NCI-H1417 treated with DMSO at 0.1 percent for 48 hours (cell line): ENCODE data around the gene COLEC11.
A peak's percentile ranks its signal among the peaks of the same experiment; 100 is the strongest.

Source experiments
- DNase-seq: peaks from one replicate; lab custom pipeline; 2025; lab: John Stamatoyannopoulos, UW

COLEC11 gene

GRCh38 chr2:3639015-3639630 is 44.2 kb downstream of the COLEC11 start:
- DNase-seq: no peak

- no peak for DNase-seq
Measured at GRCh38 chr2:3639653-3640052, 44.7 kb downstream of the COLEC11 start.

- no peak for DNase-seq
Measured at GRCh38 chr2:3641181-3641580, 46.3 kb downstream of the COLEC11 start.

DNA sequence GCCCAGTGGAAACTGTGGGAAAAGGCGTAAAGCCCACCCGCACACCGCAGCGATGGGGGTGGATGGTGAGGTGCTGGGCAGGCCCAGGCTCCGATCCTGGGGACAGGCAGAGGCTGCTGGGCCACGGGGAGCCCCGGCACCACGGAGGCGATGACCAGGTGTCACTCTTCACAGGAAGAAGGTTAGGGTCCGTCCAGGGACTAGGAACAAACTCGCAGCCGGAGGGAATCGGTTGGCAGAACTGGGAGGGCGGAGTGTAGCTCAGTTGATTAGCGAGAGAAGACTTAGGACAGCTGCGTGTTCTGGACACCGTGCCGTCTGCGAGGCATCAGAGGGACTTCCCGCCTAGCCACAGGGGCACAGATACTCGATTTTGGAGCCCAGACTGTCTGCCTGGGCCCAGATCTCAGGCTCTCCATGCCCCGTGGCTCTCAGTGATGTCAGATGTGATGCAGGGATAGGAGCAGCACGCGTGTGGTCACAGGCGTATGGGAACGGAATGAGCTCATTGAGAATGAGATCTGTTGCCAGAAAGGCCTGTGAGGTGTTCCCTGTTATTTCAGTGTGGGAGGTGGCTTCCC is 47.0 kb downstream of the COLEC11 start:
- no peak for DNase-seq

DNA sequence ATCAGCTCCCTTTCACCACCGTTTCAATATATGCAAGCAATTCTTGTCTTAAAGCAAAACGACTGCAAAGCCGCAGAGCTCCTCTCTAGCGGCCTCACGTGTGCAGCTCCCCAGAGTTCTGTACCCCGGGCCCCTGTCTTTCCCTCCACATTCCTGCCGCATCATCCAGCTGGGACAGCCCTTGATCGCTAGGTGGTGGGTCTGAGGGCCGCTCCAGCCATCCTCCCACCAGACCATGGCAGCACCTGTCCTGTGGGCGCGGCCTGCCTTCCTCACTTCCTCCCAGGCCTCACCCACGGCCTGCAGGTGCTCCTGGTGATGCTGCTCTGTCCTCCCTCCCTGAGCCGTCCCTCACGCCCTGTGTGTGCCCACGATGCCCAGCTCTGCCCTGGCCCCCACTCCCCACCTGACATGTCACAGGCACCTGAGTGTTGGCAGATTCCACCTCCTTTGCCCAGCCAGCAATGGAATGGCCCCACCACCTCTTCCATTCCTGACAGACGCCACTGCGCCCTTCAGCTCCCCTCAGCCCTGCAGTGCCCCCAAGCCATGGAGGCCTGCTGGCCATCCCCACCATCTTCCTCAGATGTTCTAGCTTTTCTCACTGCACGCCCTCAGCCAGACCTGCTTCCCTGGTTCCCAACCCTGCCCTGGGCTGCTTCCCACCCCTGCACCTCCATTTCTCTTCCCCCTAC is 47.8 kb downstream of the COLEC11 start:
- no peak for DNase-seq

- DNase-seq: no peak
Measured at GRCh38 chr2:3643371-3644245, 48.7 kb downstream of the COLEC11 start.

DNA sequence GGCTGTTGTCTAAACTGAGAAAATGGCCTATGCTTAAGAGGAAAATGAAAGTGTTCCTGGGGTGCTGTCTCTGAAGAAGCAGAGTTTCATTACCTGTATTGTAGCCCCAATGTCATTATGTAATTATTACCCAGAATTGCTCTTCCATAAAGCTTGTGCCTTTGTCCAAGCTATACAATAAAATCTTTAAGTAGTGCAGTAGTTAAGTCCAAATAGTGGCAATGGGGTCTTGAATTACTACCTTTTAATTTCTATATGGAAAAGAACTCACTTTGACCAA is 49.3 kb downstream of the COLEC11 start:
- DNase-seq: no peak

DNA sequence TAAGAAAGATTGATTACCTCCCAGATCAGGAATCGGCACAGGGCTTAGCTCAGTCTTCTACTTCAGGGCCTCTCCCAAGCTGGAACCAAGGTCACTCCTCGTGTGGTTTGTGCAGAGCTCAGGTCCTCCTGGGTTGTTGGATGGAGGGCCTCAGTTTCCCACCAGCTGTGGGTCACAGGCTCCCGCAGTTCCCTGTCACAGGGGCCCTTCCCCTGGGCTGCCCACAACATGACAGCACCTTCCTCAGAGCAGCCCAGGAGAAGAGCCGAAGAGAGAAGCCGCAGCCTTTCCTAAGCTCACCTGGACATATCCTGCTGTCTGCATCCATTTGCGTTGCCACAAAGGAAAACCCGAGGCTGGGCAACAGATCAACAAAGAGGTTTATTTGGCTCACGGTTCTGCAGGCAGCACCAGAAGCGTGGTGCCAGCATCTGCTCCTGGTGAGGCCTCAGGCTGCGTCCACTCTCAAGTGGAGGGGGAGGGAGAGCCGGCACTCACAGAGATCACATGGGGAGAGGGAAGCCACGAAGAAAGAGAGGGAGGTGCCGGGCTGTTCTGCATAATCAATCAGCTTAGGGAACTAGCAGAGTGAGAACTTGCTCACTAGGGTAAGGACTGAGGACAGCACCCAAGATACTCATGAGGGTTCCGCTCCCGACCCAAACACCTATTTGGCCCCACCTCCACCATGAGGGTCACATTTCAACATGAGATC is 50.1 kb downstream of the COLEC11 start:
- no peak for DNase-seq

DNA sequence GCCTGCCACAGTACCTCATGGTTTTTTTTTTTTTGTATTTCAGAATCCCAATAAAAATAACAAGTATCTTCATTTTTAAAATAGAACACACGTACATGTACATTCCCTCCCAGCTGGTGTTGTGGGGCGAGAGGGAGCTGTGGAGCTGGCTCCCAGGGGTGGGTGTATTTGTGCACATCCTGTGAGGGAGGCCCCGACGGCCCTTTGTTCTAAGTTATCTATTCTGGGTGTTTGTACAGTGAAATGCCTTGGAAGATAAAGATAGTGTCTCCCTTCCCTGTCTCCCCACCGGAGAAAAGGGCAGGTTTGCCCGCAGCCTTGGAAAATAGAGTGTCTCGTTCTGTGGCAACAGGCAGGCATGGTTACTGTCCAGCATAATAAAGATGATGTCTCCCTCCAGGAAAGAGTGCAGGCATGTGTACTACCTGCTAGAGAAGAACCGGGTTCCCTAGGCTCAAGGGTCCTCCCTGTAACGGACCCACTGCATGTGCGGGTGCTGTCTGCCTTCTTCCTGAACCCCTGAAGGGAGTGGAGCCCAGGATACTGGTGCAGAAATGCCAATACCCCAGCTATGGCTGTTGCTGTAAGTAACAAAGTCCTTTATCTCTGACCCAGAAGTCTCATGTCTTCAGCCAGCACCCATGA is 51.0 kb downstream of the COLEC11 start:
- DNase-seq: no peak

- no peak for DNase-seq
Measured at GRCh38 chr2:3646446-3646845, 51.5 kb downstream of the COLEC11 start.

DNA sequence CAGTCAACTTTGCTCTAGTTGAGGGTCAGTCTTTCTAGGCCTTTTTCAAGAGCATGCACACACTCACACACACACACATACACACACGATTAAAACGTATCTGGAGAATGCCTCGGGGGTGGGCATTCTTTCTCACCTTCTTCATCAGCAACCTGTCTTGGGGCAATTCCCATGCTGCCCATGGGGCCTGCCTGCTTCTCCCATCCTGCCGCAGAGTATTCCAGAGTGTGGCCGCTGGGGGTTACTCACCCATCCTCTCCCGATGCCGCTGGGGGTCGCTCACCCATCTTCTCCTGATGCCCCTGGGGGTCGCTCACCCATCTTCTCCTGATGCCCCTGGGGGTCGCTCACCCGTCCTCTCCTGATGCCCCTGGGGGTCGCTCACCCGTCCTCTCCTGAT is 52.3 kb downstream of the COLEC11 start:
- DNase-seq: no peak

DNA sequence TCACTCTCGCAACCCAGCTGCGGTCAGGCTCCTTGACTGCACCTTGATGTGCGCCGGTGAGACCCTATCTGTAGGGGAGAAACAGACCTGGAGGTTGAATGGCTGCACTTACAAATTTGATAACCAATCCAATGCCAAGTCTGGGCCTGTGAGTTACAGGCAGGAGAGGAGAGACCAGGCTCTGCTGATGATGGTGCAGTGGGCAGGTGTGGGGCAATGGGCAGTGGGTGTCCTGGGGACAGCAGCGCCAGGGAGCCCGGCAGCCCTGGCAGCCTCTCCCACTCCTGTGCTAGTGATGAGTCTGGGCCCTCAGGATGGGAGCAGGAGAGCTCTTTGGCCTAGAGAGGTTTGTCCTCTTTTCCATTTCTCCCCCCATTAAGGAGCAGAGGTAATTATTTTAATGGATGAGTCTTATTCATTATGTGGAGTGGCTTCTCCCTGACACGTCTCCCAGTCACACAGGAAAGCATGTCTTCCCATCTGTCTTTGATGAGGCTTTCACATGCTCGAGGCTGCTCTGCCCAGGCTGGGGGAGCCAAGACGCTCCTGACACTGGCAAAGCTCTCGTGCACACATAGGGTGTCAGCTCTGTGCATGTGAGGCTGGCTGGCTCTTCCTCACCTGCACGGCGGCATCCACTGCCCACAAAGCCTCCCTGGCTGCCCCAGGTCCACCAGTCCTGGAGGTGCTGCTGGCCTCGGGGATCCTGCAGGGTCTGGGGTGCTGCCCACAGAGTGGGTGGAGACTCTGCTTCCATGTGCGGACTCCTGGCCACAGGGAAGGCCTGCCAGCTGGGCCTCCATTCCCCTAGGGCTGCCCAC is 53.1 kb downstream of the COLEC11 start:
- no peak for DNase-seq

GRCh38 chr2:3648652-3649177 is 53.8 kb downstream of the COLEC11 start:
- no peak for DNase-seq

DNA sequence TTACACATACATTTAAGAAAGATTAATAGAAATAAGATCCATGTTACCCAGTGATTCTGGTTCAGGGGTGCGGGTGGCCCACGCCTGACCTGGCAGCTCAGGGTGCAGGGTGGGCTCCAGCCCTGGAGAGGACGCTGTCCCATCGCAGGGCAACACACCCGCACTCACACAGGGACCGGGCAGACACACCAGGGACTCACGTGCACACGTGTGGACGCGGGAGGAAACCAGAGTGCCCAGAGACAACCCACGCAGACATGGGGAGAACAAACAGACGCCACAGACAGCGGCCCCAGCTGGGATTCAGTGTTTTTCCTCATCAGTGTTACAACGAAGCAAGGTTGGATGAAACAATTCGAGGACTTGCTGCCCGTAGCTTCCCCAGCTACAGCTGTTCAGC is 54.7 kb downstream of the COLEC11 start:
- DNase-seq: no peak

GRCh38 chr2:3650140-3650920 is 55.4 kb downstream of the COLEC11 start:
- DNase-seq: no peak

- peak; percentile 92 for DNase-seq
Measured at GRCh38 chr2:3651691-3652648, 57.1 kb downstream of the COLEC11 start.

DNA sequence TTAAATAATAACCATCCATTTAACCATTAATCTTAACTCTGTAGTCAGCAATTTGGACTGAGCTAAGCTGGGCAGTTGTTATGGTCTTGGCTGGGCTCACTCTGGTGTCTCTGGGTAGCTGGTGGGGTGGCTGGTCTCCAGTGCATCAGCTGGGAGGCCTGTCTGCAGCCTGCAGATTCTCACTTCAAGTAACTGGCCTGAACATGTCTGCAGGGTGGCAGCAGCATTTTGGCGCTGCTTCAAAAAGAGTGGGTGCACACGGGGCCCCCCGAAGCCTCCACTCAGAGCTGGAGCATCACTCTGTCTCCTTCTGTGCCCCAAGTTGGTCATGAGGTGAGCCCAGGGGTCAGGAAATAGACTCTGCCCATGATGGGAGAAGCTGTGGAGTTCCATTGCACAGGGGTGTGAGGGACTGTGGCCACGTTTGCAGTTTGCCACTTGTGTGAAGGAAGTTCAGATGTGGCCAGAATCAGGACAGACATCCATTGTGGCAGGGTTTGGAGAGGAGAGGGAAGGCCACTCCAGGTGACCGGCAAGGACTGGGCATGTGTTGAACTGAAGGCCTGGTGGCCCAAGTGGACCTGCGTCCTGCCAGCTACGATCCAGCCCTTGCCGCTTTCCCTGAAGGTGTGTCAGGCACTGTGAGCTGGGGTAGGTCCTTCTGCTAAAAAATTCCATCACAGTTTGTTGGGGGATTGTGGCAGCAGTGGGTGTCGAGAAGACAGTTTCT is 58.1 kb downstream of the COLEC11 start:
- DNase-seq: no peak

DNA sequence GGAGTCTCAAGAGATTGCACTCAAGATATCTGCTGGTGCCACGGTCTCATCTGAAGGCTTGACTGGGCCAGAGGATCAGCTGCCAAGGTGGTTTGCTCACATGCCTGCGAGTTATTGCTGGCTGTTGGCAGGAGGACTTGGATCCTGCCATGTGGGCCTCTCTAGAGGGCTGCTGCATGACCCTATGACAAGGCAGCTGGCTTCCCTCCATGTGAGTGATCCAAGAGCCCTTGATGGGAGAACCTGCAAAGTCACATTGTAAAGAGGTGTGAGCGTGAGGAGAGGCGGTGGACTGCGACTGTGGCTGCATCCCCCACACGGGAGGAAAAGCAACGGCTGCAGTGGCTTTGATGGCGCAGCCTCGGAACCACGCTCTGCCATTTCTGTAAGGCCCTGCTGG is 59.1 kb downstream of the COLEC11 start:
- DNase-seq: no peak
